ENCODE results near the gene RAI1.
A peak's percentile ranks its signal among the peaks of the same experiment; 100 is the strongest.

Gene RAI1

DNA sequence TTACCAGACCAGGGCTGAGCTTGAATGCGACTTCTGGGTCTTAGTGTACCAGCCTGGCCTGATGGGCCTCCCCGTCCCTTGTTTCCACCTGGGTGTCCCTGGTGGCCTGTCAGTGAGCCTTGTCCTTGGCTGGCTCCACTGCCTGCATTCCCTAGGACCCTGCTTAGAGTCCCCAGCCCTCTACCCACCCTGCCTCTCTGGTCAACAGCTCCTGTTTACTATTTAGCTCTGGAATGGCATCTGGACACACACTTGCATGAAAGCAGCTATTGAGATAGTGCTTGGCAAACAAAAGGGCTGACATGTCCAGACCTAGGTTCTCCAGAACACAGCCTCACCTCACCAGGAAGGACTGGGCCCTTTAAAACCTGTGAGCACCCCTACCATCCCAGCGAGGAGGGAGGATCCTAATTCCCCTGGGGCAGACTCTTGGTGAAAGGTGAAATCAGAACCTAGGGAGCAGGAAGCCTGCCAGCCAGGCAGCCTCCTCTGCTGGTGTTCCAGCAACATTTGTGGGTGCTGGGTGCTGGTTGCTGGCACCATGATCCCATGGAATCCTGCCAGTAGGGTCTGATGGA, 38.8 kb downstream of the RAI1 start:
- DNase-seq (ENCODE audit: low read depth) = no peak
- no peak overlapping the region for H3K4me3 ChIP-seq (replicated peaks; ENCODE audit: low read depth, low read length)
- TF ChIP-seq CTCF (IDR thresholded peaks at IDR 0.05; ENCODE audit: low read length, missing control alignments) = no peak

GRCh38 chr17:17721140-17721668, 39.9 kb downstream of the RAI1 start:
- no peak overlapping the region for H3K4me3 ChIP-seq (replicated peaks; ENCODE audit: low read depth, low read length)
- DNase-seq (ENCODE audit: low read depth) = no peak
- TF ChIP-seq CTCF (IDR thresholded peaks at IDR 0.05; ENCODE audit: low read length, missing control alignments) = no peak

DNA sequence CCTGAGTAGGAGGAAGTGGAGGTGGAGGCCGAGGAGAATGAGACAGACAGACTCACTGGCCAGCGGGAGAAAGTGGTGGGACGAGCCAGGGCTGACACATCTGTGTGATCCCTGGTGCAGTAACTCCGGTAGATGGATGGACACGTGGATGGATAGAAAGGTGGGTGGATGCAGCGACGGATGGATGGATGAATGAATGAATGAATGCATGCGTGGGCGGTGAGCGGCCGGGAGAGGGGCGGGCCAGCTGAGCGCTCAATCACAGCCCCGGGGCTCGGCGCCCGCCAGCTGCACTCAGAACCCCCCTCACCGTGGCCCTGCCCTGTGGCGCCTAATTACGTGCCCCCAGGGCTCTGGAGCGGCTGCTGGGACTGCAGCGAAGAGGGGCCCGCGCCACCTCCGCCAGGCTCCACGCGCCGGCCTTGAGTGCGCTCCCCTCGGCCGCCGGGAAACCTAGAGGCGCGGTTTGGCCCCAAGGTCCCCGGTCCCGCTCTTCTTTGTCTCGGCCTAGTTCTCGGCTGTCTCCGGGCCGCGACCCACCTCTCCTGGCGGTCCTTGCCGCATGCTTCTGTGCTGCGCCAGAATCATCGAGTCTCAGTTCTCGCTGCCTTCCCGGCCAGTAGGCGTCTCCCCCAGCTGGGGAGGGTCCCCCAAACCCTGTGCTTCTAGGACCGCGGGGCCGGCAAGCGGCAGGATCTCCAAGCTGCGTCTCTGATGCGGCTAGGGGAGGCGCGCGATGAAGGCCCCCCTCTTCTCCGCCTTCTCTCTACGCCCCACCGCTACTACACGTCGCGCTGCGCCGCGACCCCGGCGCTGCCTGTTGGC, 41.0 kb downstream of the RAI1 start:
- no peak for TF ChIP-seq CTCF (IDR thresholded peaks at IDR 0.05; ENCODE audit: low read length, missing control alignments)
- H3K4me3 ChIP-seq (replicated peaks; ENCODE audit: low read depth, low read length) = peak overlapping the region; percentile 53
- no peak for DNase-seq (ENCODE audit: low read depth)

DNA sequence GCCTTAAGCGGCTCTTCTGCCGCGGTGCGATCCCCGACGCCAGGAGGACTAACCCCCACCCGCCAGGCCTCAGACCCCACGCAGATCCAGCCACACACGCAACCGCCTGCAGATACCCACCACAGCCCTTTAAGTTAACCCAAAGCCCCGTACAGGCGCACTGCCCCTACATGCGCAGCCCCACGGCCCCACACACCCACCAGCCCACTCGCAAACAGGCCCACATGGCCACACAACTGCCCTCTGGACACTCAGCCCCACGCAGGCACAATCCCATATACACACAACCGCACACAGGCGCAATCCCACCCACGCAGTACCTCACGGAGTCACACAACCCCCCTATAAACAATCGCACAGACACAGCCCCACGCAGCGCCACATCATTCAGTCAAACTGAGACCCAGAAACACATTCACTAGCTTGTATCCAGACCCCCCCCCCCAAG, 41.7 kb downstream of the RAI1 start:
- TF ChIP-seq CTCF (IDR thresholded peaks at IDR 0.05; ENCODE audit: low read length, missing control alignments) = no peak
- H3K4me3 ChIP-seq (replicated peaks; ENCODE audit: low read depth, low read length) = peak overlapping the region; percentile 53
- no peak for DNase-seq (ENCODE audit: low read depth)

DNA sequence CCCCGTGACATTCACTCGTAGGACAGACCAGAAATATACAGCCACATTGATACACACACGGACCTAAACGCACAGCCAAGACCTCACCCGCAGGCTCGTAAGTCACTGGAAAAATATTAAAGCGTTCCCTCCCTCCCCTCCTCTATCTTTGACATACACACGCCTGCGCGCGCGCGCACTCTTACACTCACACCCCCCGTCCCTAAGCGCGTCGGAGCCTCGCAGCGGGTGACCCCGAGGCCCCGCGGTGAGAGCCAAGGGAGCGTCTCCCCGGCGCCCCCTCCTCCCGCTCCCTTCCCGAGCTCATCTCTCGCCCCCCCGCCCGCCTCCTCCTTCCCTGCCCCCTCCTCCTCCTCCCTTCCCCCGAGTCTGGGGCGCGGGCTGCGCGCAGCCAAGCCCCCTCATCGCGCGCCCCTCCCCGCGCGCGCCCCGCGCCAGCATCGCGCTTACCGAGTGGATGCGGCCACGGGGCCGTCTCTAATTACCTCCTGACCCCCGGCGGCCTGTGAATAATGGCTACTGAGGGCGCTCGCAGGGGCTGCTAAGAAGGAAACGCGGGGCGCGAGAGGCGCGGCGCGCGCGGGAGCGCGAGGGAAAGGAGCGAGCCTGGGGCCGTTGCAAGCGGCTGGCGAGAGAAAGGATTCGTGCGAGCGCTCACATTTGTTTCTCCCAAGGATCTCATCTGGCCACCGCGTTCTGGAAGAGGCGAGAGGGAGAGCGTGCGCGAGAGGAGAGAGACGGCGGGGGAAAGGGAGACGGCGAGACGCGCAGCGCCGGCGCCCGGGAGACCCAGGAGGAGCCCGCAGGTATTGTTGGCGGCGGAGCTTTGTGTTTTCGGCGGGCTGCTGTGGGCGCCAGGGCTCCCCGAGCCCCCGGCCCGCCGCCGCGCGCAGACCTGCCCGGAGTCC, 42.4 kb downstream of the RAI1 start:
- peak overlapping the region; percentile 53 for H3K4me3 ChIP-seq (replicated peaks; ENCODE audit: low read depth, low read length)
- peak; percentile 76 for DNase-seq (ENCODE audit: low read depth)
- no peak for TF ChIP-seq CTCF (IDR thresholded peaks at IDR 0.05; ENCODE audit: low read length, missing control alignments)

- TF ChIP-seq CTCF (IDR thresholded peaks at IDR 0.05; ENCODE audit: low read length, missing control alignments) = no peak
- peak overlapping the region; percentile 53 for H3K4me3 ChIP-seq (replicated peaks; ENCODE audit: low read depth, low read length)
- peak; percentile 71 for DNase-seq (ENCODE audit: low read depth)
Observed at GRCh38 chr17:17724307-17725010, 43.2 kb downstream of the RAI1 start.
